ENCODE measurements around the gene GPR89A.
"Not testable (repeated sequence)": the region's sequence is repeated elsewhere in the genome, so short reads cannot be mapped to it uniquely, and the experiment has no call there.

The GPR89A gene

DNA sequence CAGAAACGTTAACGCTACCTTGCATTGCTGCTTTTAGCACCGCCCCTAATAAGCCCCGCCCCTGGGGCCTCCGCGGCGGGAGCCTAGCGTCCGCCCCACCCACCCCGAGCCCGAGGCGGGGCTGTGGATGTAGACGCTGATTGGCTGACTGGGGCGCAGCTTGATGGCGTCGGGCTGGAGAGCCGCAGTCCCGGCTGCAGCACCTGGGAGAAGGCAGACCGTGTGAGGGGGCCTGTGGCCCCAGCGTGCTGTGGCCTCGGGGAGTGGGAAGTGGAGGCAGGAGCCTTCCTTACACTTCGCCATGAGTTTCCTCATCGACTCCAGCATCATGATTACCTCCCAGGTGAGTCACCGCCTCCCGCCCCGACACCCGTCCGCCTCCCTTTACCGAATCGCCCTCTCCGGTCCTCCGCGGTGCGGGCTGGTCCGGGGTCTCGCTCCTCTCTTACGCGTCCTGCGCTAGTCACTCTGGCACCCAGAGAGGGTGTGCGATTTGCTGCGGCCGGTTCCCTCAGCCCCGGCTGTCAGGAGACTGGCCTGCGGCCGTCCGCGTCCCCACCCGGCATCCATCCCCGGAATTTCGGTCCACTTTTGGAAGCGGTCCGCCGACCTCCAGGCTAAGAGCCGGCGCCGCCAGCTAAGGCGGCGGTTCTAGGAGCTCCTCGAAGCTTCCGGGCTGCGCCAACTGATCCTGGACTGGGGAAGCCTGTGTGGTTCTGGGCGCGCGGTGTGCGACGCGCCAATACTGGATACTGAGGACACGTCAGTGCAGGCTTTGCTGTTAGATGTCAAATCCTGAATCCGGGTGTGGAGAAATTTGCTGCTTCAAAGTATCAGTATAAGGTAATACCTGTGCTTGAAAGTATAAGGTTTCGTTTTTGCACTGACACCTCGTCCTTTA lies at the start of gene GPR89A:
Gene GPR89A, plus strand, starts transcription at position 156 of the 901 bp plus-strand sequence. Its CDS starts 146 bp downstream, at position 302.
- DNase-seq (ENCODE audit: low spot score): peak; percentile 95

DNA sequence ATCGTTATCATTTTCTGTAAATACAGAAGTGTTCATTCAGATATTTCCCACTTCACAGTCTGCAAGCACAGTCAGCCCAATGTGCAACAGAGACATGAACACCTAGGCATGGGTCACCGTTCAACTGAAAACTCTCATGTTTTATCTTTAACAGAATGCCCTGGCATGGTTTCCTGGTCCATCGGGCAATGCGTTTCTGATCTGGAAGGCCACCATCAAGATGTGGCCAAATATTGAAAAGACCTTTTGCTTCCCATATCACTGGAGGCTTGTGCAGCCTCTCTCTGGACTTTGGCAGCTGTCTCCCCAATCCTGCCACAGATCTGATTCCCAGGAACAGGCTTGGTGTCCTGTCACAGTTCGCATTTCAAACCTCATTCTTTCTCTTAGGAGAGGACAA lies 21.0 kb upstream of the GPR89A start:
- DNase-seq (ENCODE audit: low spot score): not testable (repeated sequence)

DNA sequence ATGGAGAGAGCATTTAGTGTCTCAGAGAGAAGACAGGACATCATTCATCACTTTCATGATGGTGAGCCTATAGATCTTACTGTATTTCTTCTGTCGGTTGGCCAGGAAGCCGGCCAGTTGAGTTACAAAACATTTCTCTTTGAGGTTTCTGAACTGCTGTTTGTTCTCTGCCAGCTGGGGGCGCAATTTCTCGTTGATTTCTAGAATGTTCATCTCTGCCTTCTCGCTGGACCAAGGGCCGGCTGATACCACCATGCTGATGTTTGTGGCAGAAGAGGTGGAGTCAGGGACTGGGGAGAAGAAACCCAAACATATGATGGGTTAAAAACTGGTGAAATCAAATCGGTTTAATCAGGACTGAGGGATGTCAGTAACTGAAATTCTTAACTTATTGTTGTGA lies 17.0 kb upstream of the GPR89A start:
- DNase-seq (ENCODE audit: low spot score): not testable (repeated sequence)

DNA sequence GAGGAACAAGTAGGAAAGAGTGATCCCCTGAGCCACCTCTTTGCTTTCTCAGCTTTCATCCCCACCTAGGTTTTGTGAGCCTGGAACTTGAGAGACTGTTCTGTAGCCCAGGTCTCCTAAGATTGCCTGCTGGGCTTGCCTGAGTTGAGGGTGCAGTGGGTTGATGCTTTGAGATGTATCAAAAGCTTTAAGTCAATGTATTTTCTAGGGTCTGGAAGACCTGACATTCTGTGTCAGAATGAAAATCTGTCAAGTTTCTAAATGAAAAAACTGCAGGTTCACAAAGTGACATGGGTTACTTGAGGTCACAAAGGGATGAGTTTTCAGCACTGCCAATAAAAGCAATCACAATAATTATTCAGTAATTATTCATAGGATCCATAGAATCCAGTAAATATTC lies 15.4 kb upstream of the GPR89A start:
- not testable (repeated sequence) for DNase-seq (ENCODE audit: low spot score)

- DNase-seq (ENCODE audit: low spot score): not testable (repeated sequence)
Measured at GRCh38 chr1:145595421-145595820, 12.4 kb upstream of the GPR89A start.

DNA sequence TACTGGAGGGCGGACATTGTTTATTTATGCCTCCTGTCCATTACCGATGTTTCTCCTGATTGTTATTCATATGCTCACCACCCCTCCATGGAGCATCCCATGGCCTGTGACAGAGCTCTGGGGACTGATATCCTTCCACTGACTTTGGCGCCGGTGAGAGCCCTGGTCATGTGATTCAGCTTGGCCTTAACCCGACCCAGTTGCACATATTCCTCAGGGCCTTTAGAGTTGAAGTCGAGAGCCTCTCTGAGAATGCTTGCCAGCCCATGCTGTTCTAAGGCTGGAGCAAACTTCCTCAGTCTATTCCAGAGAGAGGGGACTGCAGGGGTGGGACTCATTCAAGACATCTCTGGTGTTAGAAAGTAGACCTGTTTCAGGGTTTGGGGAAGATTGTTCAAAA lies 11.6 kb upstream of the GPR89A start:
- DNase-seq (ENCODE audit: low spot score): not testable (repeated sequence)

GRCh38 chr1:145599426-145599825 lies 8.4 kb upstream of the GPR89A start:
- not testable (repeated sequence) for DNase-seq (ENCODE audit: low spot score)

GRCh38 chr1:145601593-145601992 lies 6.2 kb upstream of the GPR89A start:
- no peak for DNase-seq (ENCODE audit: low spot score)

- peak; percentile 77 for DNase-seq (ENCODE audit: low spot score)
Measured at GRCh38 chr1:145606840-145607239, 948 bp upstream of the GPR89A start.

DNA sequence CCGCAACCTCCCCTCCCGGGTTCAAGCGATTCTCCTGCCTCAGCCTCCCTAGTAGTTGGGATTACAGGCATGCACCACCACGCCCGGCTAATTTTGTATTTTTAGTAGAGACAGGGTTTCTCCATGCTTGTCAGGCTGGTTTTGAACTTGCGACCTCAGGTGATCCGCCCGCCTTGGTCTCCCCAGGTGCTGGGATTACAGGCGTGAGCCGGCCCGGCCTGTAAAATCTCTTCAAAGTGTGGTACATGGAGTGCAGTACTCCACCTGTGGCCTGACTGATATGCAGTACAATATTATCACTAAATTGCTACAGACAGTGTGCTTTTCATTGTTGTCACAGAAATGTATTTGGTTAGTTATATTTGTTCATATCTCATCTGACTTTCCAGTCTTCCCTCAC lies 499 bp upstream of the GPR89A start:
- not testable (repeated sequence) for DNase-seq (ENCODE audit: low spot score)

GRCh38 chr1:145610744-145611143 lies 3.0 kb downstream of the GPR89A start:
- not testable (repeated sequence) for DNase-seq (ENCODE audit: low spot score)

- DNase-seq (ENCODE audit: low spot score): not testable (repeated sequence)
Measured at GRCh38 chr1:145620073-145620472, 12.3 kb downstream of the GPR89A start.

- not testable (repeated sequence) for DNase-seq (ENCODE audit: low spot score)
Measured at GRCh38 chr1:145622177-145622576, 14.4 kb downstream of the GPR89A start.

DNA sequence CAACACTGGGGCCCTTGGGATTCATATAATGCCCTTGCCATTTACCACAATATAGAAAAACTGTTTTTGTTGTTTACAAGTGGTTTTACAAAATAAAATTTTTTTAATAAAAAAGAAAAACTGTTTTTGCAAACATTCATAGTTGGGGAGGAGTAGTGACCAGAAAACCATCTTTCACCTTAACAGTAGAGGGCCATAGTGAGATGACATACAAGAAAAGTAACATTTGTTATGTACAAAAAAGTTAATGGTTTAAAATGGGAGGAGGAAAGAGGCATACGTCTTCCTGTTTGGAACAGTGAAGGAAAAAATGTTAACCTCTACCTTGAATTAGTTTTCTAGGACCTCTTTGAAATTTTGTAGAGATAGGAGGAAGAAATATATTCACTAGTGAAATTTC lies 28.4 kb downstream of the GPR89A start:
- DNase-seq (ENCODE audit: low spot score): not testable (repeated sequence)

- DNase-seq (ENCODE audit: low spot score): not testable (repeated sequence)
Measured at GRCh38 chr1:145641886-145642285, 34.1 kb downstream of the GPR89A start.

DNA sequence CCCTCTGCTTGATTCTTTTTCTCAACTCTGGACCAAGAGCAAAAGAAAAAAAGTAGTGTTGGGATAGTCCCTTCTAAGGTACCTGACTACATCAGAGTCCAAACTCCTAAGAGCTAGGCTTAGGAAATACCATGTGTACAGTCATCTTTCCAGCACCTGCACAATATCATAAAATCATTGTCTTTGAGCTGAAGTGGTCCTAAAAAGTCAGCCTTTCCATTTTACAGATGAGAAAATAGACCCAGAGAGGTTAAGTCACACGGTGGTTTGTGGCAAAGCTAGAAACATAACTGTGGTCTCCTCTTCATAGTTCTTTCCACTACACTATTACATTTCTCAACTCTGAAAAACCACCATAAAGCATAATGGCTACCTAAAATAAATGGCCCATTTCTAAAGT lies 36.2 kb downstream of the GPR89A start:
- not testable (repeated sequence) for DNase-seq (ENCODE audit: low spot score)

DNA sequence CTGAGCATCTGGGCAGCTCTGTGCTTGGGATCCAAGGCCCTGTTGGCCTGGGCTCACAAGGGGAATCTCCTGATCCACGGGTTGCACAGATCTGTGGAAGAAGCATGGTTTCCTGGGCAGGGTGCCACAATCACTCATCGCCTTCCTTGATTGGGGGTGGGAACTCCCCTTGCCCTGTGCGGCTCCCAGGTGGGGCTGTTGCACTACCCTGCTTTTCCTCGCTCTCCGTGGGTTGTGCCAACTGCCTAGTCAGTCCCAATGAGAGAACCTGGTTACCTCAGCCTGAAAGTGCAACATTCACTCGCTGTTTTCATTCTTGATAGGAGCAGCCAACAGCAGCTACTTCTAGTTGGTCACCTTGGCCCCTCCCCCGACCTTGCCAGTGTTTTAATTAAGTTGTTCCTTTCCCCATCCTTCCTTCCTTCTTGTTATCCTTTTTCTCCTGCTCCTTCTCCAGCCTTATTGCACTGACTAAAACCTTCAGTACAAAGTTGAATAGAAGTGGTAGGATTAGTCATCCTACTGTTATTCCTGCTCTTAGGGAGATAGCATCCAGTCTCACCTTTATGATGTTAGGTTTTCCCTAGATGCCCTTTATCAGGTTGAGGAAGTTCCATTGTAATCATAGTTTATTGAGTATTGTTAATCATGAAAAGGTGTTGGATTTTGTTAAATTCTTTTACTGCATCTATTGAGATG lies 48.6 kb downstream of the GPR89A start:
- not testable (repeated sequence) for DNase-seq (ENCODE audit: low spot score)

- DNase-seq (ENCODE audit: low spot score): not testable (repeated sequence)
Measured at GRCh38 chr1:145662502-145662901, 54.7 kb downstream of the GPR89A start.

- DNase-seq (ENCODE audit: low spot score): not testable (repeated sequence)
Measured at GRCh38 chr1:145665015-145665414, 57.2 kb downstream of the GPR89A start.

DNA sequence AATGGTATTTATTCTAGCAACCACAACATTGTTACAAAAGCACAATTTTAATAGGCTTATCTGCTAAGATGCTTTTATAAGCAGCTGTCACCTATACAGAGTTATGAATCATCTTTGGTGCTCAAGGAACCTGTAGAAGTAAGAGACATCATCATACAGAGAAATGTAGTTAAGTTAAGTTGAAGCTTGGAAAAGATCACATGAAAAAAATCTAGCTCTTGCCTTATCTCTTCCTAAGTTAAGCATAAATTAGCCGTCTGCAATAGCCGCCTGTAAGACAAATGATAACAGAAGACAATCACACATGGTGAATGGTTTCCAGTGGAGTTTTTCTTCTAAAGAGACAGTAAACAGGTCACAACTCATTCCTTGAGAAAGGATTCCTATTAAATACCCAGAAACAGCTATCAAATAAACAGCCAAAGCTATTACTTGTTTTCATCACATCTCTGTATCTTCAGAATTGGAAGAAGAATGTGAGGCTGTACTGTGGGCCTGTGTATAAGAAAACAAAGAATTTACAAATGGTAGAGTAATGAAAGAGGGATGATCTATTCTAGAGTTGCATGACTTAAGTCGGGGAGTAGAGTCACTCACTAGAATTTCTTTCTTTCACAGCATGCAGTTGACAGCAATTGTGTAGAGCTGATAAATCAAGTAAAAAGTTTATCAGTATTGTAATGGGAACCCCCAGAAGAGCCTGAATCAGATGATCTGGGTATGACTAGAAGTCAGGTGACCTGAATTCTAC lies 63.4 kb downstream of the GPR89A start:
- DNase-seq (ENCODE audit: low spot score): not testable (repeated sequence)

DNA sequence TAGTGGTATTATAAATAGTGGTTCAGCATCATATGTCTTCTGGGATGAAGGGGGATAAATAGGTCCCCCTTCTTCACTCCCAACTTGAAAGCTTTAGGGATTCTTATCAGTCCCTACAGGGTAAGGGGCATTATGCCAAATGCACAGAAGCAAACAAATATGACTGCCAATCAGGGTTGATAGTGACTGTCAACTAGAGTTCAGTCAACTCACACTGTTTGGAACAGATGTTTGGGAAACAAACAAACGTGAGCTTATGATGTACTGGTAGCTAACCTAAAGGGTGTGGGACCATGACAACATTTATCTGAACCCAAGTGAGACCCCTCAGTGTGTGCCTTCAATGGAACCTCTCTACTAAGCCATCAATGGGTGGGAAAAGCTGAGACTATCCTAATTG lies 65.4 kb downstream of the GPR89A start:
- not testable (repeated sequence) for DNase-seq (ENCODE audit: low spot score)

DNA sequence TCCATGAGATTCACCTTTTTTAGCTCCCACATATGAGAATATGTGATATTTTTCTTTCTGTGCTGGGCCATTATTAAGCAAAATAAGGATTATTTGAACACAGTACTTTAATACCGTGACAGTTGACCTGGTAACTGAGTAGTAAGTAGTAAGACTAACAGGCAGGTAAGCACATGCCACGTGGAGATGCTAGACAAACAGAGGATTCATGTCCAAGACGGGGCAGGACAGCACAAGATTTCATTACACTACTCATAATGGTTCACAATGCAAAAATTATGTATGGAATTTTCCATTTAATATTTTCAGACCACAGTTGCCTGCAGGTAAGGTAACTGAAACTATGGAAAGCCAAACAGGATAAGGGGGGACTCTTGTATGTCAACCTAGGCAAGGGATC lies 77.1 kb downstream of the GPR89A start:
- not testable (repeated sequence) for DNase-seq (ENCODE audit: low spot score)

Measured in hematopoietic multipotent progenitor cell treated with erythropoietin and hydrocortisone succinate and interleukin-3 and kit ligand, for 15 days (in vitro differentiated cells).